ENCODE results near the gene PRDM2.

GRCh38 chr1:13761883-13762282 is 61.9 kb downstream of the PRDM2 start:
- no peak for TF ChIP-seq CTCF (IDR thresholded peaks at IDR 0.05)
- TF ChIP-seq POLR2A (IDR thresholded peaks at IDR 0.05): no peak
- TF ChIP-seq POLR2AphosphoS5 (IDR thresholded peaks at IDR 0.05): no peak
